ENCODE results near the gene HDGF. TPM values are rescaled to one million over a fixed set of nuclear protein-coding genes. Genes with fewer than 3 reads are reported as not detected.

HDGF gene
- total and polyA plus RNA-seq, 2 donors (not counting 1 experiment from before 2014, with no cell fraction given): 99.1 to 138 TPM

DNA sequence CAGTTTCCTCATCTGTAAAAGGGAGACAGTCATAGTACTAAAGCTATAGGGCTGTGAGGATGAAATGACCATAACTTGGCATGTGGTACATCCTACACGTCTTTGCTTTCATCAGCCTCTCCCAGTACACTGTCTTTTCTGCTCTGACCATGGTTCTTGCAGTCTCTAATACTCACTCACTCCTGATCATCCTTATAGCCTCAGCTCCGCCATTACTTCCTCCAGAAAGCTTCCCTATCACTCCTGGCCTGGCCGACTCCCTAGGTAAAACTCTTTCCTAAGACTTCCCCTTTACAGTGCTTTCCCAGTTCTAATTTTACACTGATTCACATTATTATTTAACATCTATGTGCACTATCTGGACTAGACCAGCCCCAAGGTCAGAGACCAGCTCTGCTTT lies 5.6 kb downstream of the HDGF start:
- Histone ChIP-seq H3K4me3 (replicated peaks in 1 of 4; ENCODE audit: control extremely low read depth in 1 of 4, insufficient read depth in 1 of 4, low read depth in 3 of 4, low read length in 4 of 4) (peak overlapping the region in 3 of 4 experiments; percentile 49 to 85 (median 50)), H3K27me3 (ENCODE audit: control insufficient read depth, insufficient read depth, low read length) (no peaks in the 10 kb centered on the region), H3K79me2 (ENCODE audit: control insufficient read depth, insufficient read depth, low read length) (peaks cover 68% of the 10 kb centered on the region), H3K4me1 (ENCODE audit: control insufficient read depth, extremely low read depth, insufficient read depth, low read length) (peaks cover 38% of the 10 kb centered on the region), H3K4me2 (ENCODE audit: extremely low read depth, insufficient read depth, low read length) (peak overlapping the region; percentile 98), H4K20me1 (ENCODE audit: control insufficient read depth, extremely low read depth, insufficient read depth, low read length) (no peaks in the 10 kb centered on the region), H3K9ac (ENCODE audit: insufficient read depth, low read length) (peak overlapping the region; percentile 96), H3K9me3 (ENCODE audit: control insufficient read depth, insufficient read depth, low read depth, low read length) (no peaks in the 10 kb centered on the region), H3K36me3 (ENCODE audit: control insufficient read depth, insufficient read depth, low read length) (peaks cover 17% of the 10 kb centered on the region), H3K27ac (ENCODE audit: insufficient read depth, low read length) (peak overlapping the region; percentile 100), H2AFZ (ENCODE audit: low read length) (no peak overlapping the region)
- TF ChIP-seq EZH2 (IDR thresholded peaks at IDR 0.05; ENCODE audit: low read length, missing control alignments): no peak
- no peak for DNase-seq (ENCODE audit: low read depth in 2 of 2)

- H3K27ac ChIP-seq (ENCODE audit: insufficient read depth, low read length): peak overlapping the region; percentile 100
These were observed 6.6 kb downstream of the HDGF start for GRCh38 chr1:156744786-156745419.

DNA sequence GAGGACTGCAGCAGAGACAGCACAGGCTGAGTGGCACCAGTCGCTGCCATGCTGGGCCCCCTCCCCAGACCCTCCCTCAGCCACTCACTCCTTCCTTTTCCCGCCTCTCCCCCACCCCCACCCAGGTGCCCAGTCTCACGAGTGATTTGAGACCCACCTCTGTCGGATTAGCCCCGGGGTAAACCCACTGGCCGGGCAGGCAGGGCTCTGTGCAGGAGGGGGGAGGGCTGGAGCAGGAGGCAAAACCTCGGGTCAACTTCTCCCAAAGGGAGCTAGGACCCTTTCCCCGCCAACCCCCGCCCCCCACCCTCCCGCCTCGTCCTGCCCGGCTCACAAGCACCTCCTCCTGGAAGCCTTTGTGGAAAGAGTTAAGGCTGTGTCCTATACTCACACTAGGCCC lies 7.1 kb downstream of the HDGF start:
- no peak overlapping the region for H2AFZ ChIP-seq (ENCODE audit: low read length)
- no peak overlapping the region for H3K4me2 ChIP-seq (ENCODE audit: extremely low read depth, insufficient read depth, low read length)
- H3K4me3 ChIP-seq (replicated peaks in 1 of 4; ENCODE audit: control extremely low read depth in 1 of 4, insufficient read depth in 1 of 4, low read depth in 3 of 4, low read length in 4 of 4): no peak overlapping the region
- H3K4me1 ChIP-seq (ENCODE audit: control insufficient read depth, extremely low read depth, insufficient read depth, low read length): peaks cover 33% of the 10 kb centered on the region
- H3K9me3 ChIP-seq (ENCODE audit: control insufficient read depth, insufficient read depth, low read depth, low read length): no peaks in the 10 kb centered on the region
- H4K20me1 ChIP-seq (ENCODE audit: control insufficient read depth, extremely low read depth, insufficient read depth, low read length): no peaks in the 10 kb centered on the region
- H3K36me3 ChIP-seq (ENCODE audit: control insufficient read depth, insufficient read depth, low read length): peaks cover 20% of the 10 kb centered on the region
- no peak overlapping the region for H3K9ac ChIP-seq (ENCODE audit: insufficient read depth, low read length)
- peak overlapping the region; percentile 100 for H3K27ac ChIP-seq (ENCODE audit: insufficient read depth, low read length)
- TF ChIP-seq EZH2 (IDR thresholded peaks at IDR 0.05; ENCODE audit: low read length, missing control alignments): no peak
- TF ChIP-seq, protein P1, sequence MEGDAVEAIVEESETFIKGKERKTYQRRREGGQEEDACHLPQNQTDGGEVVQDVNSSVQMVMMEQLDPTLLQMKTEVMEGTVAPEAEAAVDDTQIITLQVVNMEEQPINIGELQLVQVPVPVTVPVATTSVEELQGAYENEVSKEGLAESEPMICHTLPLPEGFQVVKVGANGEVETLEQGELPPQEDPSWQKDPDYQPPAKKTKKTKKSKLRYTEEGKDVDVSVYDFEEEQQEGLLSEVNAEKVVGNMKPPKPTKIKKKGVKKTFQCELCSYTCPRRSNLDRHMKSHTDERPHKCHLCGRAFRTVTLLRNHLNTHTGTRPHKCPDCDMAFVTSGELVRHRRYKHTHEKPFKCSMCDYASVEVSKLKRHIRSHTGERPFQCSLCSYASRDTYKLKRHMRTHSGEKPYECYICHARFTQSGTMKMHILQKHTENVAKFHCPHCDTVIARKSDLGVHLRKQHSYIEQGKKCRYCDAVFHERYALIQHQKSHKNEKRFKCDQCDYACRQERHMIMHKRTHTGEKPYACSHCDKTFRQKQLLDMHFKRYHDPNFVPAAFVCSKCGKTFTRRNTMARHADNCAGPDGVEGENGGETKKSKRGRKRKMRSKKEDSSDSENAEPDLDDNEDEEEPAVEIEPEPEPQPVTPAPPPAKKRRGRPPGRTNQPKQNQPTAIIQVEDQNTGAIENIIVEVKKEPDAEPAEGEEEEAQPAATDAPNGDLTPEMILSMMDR (conservative IDR thresholded peaks at IDR 0.05 in 1 of 2, IDR thresholded peaks at IDR 0.05 in 1 of 2; ENCODE audit: low read depth in 1 of 2, low read length in 2 of 2): no peak
- DNase-seq (ENCODE audit: low read depth in 2 of 2): no peak
- H3K27me3 ChIP-seq (ENCODE audit: control insufficient read depth, insufficient read depth, low read length): no peaks in the 10 kb centered on the region
- H3K79me2 ChIP-seq (ENCODE audit: control insufficient read depth, insufficient read depth, low read length): peaks cover 65% of the 10 kb centered on the region

More at GRCh38 chr1:156744786-156745419, 6.6 kb downstream of the HDGF start:
- Histone ChIP-seq H3K79me2 (ENCODE audit: control insufficient read depth, insufficient read depth, low read length) (peaks cover 66% of the 10 kb centered on the region), H3K4me2 (ENCODE audit: extremely low read depth, insufficient read depth, low read length) (no peak overlapping the region), H3K9ac (ENCODE audit: insufficient read depth, low read length) (no peak overlapping the region), H3K36me3 (ENCODE audit: control insufficient read depth, insufficient read depth, low read length) (peaks cover 20% of the 10 kb centered on the region), H3K4me1 (ENCODE audit: control insufficient read depth, extremely low read depth, insufficient read depth, low read length) (peaks cover 38% of the 10 kb centered on the region), H3K27me3 (ENCODE audit: control insufficient read depth, insufficient read depth, low read length) (no peaks in the 10 kb centered on the region), H3K9me3 (ENCODE audit: control insufficient read depth, insufficient read depth, low read depth, low read length) (no peaks in the 10 kb centered on the region), H4K20me1 (ENCODE audit: control insufficient read depth, extremely low read depth, insufficient read depth, low read length) (no peaks in the 10 kb centered on the region), H2AFZ (ENCODE audit: low read length) (no peak overlapping the region), H3K4me3 (replicated peaks in 1 of 4; ENCODE audit: control extremely low read depth in 1 of 4, insufficient read depth in 1 of 4, low read depth in 3 of 4, low read length in 4 of 4) (no peak overlapping the region)
- no peak for DNase-seq (ENCODE audit: low read depth in 2 of 2)
- TF ChIP-seq, protein P1 (conservative IDR thresholded peaks at IDR 0.05 in 1 of 2, IDR thresholded peaks at IDR 0.05 in 1 of 2; ENCODE audit: low read depth in 1 of 2, low read length in 2 of 2): no peak
- TF ChIP-seq EZH2 (IDR thresholded peaks at IDR 0.05; ENCODE audit: low read length, missing control alignments): no peak
